ENCODE data around the gene MCTP1.
A peak's percentile ranks its signal among the peaks of the same experiment; 100 is the strongest.
"Not testable (repeated sequence)": the region's sequence is repeated elsewhere in the genome, so short reads cannot be mapped to it uniquely, and the experiment has no call there.

MCTP1 gene

DNA sequence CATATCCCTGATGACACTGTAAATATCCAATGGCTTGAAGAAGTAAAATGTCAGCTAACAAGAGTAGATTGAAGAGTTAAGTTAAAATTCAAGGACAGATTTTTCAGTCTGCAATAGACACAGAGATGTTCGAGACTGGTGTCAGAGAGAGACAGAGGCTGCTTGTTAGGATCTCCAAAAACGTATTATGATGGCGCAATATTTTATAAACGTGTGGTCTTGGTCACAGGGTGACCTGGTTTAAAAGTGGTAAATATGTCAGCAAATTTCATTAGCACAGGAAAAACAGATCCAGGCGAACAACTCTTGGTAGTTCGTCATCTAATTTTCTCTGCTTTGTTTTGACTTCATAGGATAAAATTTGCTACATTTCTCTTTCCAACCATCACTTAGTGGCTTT, 317.4 kb downstream of the MCTP1 start:
- DNase-seq (ENCODE audit: low read depth, low spot score): no peak

DNA sequence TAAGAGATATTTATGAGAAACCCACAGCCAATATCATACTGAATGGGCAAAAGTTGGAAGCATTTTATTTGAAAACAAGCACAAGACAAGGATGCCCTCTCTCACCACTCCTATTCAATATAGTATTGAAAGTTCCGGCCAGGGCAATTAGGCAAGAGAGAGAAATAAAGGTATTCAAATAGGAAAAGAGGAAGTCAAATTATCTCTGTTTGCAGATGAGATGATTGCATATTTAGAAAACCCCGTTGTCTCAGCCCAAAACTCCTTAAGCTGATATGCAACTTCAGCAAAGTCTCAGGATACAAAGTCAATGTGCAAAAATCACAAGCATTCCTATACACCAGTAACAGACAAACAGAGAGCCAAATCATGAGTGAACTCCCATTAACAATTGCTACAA, 325.6 kb downstream of the MCTP1 start:
- DNase-seq (ENCODE audit: low read depth, low spot score): not testable (repeated sequence)

- no peak for DNase-seq (ENCODE audit: low read depth, low spot score)
Measured at GRCh38 chr5:94945656-94946055, 339.2 kb downstream of the MCTP1 start.

- DNase-seq (ENCODE audit: low read depth, low spot score): no peak
Measured at GRCh38 chr5:94944160-94944559, 340.7 kb downstream of the MCTP1 start.

GRCh38 chr5:94941122-94941755, 343.7 kb downstream of the MCTP1 start:
- no peak for DNase-seq (ENCODE audit: low read depth, low spot score)

DNA sequence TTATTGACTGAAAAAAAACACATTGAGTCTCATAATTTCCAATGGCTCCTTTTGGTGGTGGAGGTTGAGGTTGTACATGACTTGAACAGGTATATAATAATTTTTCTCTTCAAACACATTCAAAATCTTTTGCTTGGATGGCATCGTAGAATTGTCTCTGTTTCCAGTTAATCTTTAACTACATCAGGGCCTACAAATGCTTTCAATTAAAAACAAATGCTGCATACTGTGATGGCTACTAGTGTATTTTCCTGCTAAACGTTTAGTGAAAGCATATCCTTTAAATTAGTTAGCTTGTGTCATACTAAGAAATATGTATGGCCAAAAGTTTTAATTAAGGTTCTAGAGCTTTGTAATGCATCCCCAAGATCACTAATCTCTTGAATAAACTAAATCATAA, 352.6 kb downstream of the MCTP1 start:
- no peak for DNase-seq (ENCODE audit: low read depth, low spot score)

GRCh38 chr5:94928891-94929290, 356.0 kb downstream of the MCTP1 start:
- no peak for DNase-seq (ENCODE audit: low read depth, low spot score)

GRCh38 chr5:94920570-94920969, 364.3 kb downstream of the MCTP1 start:
- DNase-seq (ENCODE audit: low read depth, low spot score): no peak

DNA sequence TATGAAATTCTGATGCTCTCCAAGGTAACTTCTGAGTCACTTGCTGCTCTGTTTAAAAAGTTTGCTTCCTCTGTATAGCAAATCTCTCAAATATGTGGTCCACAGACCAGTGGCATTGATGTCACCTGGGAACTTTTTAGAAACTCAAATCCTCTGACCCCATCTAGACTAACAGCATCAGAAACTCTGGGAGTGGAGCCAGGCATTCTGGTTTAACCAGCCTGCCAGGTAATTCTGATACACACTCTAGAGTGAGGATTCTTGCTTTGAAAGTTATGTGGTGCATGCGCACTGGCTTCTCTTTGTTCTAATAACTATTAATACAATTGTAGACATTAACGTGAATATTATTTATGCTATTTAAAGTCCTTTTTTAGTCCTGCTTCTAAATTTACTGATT, 368.3 kb downstream of the MCTP1 start:
- DNase-seq (ENCODE audit: low read depth, low spot score): peak; percentile 14

DNA sequence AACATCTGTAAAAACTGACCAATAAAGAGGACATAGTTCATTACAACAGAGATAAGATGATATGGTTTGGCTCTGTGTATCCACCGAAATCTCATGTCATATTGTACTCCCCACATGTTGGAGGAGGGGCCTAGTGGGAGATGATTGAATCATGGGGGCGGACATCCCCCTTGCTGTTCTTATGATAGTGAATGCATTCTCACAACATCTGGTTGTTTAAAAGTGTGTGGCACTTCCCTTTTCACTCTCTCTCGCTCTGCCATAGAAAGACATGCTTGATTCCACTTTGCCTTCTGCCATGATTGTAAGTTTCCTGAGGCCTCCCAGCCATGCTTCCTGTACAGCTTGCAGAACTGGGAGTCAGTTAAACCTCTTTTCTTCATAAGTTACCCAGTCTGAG, 373.6 kb downstream of the MCTP1 start:
- no peak for DNase-seq (ENCODE audit: low read depth, low spot score)

GRCh38 chr5:94910721-94911120, 374.2 kb downstream of the MCTP1 start:
- no peak for DNase-seq (ENCODE audit: low read depth, low spot score)

DNA sequence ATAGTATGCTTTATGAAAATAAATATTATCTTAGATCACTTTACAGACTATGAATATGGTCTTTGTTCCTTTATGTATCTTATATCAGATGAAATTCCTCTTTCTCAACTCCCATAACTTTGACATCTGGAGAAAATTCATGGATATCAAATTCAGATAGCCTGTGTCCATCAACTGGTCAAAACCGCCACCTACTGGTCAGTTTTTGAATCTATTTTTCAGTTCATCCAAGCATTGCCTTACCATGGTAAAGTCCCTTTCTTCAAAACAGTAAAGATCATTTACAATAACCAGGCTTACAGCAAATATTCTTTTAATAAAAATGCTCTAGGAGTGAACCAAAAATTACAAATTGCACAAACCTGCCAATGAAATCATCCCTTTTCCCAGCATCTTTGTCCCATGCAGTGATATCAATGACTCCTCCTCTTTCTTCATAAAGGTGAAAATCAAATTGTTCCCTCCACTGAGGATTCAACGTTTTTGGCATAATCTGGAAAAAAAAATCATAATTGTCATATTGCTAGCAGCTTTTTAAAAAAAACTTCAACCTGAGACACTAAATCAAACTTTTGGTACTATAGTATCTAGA, 375.9 kb downstream of the MCTP1 start:
- DNase-seq (ENCODE audit: low read depth, low spot score): peak; percentile 63

DNA sequence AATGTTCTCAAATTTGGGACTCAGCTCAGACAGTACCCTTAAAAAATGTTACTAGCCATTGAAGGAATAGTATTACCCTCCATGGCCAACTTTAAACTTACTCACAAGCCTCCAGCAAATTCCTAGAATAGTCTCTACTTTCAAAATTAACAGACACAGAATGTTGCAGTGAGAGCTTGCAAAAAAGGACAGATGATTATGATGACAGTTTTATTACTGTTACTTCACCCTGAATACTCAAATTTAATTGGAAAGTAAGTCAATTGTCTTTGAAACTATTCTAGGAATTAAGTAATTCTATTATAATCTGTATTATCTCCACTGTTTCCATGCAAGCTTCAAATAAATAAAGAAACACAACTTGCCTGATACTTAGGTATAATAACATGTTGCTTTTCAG, 378.1 kb downstream of the MCTP1 start:
- DNase-seq (ENCODE audit: low read depth, low spot score): no peak

GRCh38 chr5:94903726-94904125, 381.2 kb downstream of the MCTP1 start:
- peak; percentile 5 for DNase-seq (ENCODE audit: low read depth, low spot score)

- peak; percentile 72 for DNase-seq (ENCODE audit: low read depth, low spot score)
Measured at GRCh38 chr5:94901191-94901979, 383.5 kb downstream of the MCTP1 start.

DNA sequence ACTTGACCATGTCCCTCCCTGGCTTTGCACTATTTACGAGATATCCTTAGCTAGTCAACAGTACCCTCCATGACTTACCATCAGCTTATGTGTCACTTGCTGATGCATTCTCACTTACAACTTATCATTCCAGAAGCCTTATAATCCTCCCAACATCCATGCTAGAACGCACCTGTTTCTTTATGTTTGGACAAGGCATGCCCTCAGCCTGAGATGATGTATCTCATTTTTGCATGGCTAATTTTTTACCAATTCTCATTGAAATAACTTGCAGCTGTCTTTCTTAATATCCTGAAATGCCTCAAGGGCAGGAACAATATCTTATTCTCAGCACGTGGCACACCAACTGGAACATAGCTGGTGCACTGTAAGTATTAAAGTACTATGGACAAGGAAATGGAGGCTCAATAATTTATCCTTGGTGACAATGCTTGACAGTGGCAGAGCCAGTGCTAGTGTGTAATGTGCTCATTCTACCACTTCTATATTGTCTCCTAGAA, 384.8 kb downstream of the MCTP1 start:
- no peak for DNase-seq (ENCODE audit: low read depth, low spot score)

DNA sequence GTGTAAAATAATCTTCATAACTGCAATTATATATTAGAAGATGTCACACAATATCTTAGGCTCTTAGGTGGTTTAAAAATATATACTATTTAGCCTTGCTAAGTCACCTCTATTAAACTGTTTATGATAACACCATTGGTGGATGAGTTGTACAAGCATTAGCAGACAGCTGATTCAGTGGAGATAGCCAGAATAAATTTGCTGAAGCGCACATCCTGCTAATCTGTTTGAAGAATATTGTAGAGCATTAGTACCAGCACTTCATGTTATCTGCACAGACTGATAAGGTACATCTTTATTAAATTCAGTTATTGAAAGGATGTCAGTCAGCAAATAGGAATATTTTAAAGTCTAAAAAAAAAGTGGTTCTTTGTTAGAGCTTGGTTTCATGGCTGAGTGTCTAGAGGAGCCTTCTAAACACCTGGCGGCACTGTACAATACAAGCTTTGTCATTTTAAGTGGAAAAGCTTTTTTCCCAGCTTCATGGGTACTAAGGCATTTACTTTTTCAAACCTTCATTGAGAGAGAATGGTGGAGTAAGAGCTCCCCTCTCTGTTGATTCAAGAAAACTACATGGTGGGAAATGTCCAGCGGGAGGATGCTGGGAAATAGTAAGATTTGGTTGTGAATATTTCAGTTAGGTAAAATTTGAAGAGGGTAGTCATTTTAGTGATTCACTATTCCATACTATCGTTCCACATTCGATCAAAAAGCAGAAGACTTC, 391.3 kb downstream of the MCTP1 start:
- DNase-seq (ENCODE audit: low read depth, low spot score): peak; percentile 52

- DNase-seq (ENCODE audit: low read depth, low spot score): no peak
Measured at GRCh38 chr5:94891972-94892371, 392.9 kb downstream of the MCTP1 start.

DNA sequence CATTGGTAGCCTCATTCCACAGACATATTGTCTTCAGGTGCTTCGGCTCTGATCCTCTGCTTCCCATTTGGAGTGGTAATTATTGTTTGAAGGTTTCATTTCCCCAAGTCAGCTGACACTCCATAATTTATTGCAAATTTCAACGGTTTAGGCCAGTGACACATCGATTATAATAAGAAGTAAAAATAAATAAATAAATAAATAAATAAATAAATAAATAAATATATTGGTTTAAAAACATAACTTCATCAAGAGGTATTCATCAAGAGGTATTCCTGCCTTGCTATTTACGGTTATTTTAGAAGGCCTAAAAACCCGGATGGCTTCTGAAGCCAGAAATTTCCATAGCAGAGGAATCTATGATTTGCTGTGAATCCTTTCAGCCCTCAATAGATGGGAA, 393.3 kb downstream of the MCTP1 start:
- DNase-seq (ENCODE audit: low read depth, low spot score): no peak

GRCh38 chr5:94890907-94891306, 394.0 kb downstream of the MCTP1 start:
- no peak for DNase-seq (ENCODE audit: low read depth, low spot score)

DNA sequence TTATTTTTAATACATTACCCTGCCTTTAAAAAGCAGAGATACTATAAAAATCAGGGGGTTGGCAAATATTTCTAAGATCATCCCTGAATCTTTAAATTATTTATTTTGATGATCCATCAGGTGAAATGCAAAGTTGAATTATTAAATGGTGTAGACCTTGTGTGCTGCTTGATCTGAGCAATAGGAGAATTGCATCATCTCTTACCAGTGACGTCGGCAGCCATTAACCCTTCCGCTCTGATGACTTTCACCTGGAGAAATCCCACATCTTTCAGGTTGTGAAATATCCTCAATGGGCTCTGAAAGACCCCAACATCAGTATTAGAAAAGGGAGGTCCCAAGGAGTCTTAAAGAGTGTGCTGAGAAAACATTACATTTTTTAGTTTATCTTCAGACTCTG, 396.2 kb downstream of the MCTP1 start:
- DNase-seq (ENCODE audit: low read depth, low spot score): no peak

DNA sequence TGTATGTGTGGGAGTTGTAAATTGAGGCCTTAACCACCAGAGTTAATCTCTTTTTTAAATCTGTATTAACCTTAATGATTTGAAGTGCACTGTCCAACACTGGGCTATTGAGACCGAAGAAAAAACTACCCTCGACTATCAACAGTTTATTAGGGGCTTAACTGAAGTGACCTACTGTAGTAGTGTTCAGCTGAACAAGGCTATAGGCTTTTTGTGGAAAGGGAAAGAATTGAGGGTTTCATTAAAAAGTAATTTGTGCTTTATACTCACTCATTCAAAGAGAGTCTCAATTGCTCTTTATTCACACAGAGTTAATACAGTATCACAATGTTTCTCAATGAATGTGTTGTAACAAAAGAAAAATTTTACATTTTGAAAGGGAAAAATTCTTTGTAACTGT, 399.0 kb downstream of the MCTP1 start:
- no peak for DNase-seq (ENCODE audit: low read depth, low spot score)

Measured in astrocyte of the hippocampus (primary cell).